GM23338 (cell line): ENCODE data around the gene SNW1. TPM values are rescaled to one million over a fixed set of nuclear protein-coding genes. Genes with fewer than 3 reads are reported as not detected.
A peak's percentile ranks its signal among the peaks of the same experiment; 100 is the strongest.

Source experiments
- ATAC-seq: fragments of 200-7000 bp; cut with Tn5 transposase; 3 replicates; pipeline ENCODE4 v1.9.1; 2020
- DNase-seq: peaks from one replicate; pipeline ENCODE4 v3.0.0-alpha.2; 2015; ENCODE audit warnings: low spot score
- H2AFZ ChIP-seq: fragments of 200-600 bp; sonication (generic); 2 replicates; pipeline ENCODE4 v1.8.0; 2016; ENCODE audit warnings: antibody characterized with exemption, mild to moderate bottlenecking, moderate library complexity
- H3F3A ChIP-seq: fragments of 200-600 bp; sonication (generic); replicated peaks from 2 replicates; pipeline ENCODE4 v1.8.0; 2017; ENCODE audit warnings: antibody characterized with exemption, mixed run types, low read depth
- H3K27ac ChIP-seq: fragments of 200-600 bp; sonication (generic); 2 replicates; pipeline ENCODE4 v1.6.1; 2016; ENCODE audit warnings: low read depth
- H3K27me3 ChIP-seq: fragments of 200-600 bp; sonication (generic); 2 replicates; pipeline ENCODE4 v1.8.0; 2016; ENCODE audit warnings: mild to moderate bottlenecking, mixed run types, moderate library complexity; ENCODE audit not compliant: insufficient read depth
- H3K36me3 ChIP-seq: fragments of 200-600 bp; sonication (generic); 2 replicates; pipeline ENCODE4 v1.8.0; 2016; ENCODE audit warnings: mild to moderate bottlenecking; ENCODE audit not compliant: insufficient read depth
- H3K4me1 ChIP-seq: fragments of 200-600 bp; sonication (generic); 2 replicates; pipeline ENCODE4 v1.8.0; 2016; ENCODE audit warnings: mild to moderate bottlenecking, moderate library complexity; ENCODE audit not compliant: insufficient read depth
- H3K4me2 ChIP-seq: fragments of 200-600 bp; sonication (generic); 2 replicates; pipeline ENCODE4 v1.7.1; 2017; ENCODE audit warnings: mixed run types
- H3K4me3 ChIP-seq: fragments of 200-600 bp; sonication (generic); 2 replicates; pipeline ENCODE4 v1.6.1; 2016; ENCODE audit warnings: mixed run types
- H3K79me2 ChIP-seq: fragments of 200-600 bp; sonication (generic); replicated peaks from 2 replicates; pipeline ENCODE4 v1.8.0; 2017; ENCODE audit warnings: mild to moderate bottlenecking; ENCODE audit not compliant: insufficient read depth
- H3K9me2 ChIP-seq: fragments of 200-600 bp; sonication (generic); 2 replicates; pipeline ENCODE4 v1.8.0; 2017; ENCODE audit not compliant: insufficient read depth
- H4K20me1 ChIP-seq: fragments of 200-600 bp; sonication (generic); replicated peaks from 2 replicates; pipeline ENCODE4 v1.8.0; 2017; ENCODE audit warnings: mild to moderate bottlenecking; ENCODE audit not compliant: insufficient read depth
- H3K27ac Mint-ChIP-seq: 2 replicates; pipeline ENCODE4 v1.8.0; 2020; ENCODE audit warnings: inconsistent platforms, mild to moderate bottlenecking, moderate library complexity, mixed read lengths
- H3K27me3 Mint-ChIP-seq: 3 replicates; pipeline ENCODE4 v1.8.0; 2022; ENCODE audit warnings: low read depth, mild to moderate bottlenecking, moderate library complexity, mixed read lengths, inconsistent platforms; ENCODE audit not compliant: insufficient read depth, poor library complexity
- H3K36me3 Mint-ChIP-seq: 3 replicates; pipeline ENCODE4 v1.8.0; 2021; ENCODE audit warnings: low read depth, mild to moderate bottlenecking, inconsistent platforms, moderate library complexity, mixed read lengths
- H3K4me1 Mint-ChIP-seq: 3 replicates; pipeline ENCODE4 v1.8.0; 2020; ENCODE audit warnings: mild to moderate bottlenecking, inconsistent platforms, mixed read lengths
- H3K4me3 Mint-ChIP-seq: 3 replicates; pipeline ENCODE4 v1.8.0; 2021; ENCODE audit warnings: moderate library complexity, mild to moderate bottlenecking, inconsistent platforms, mixed read lengths
- H3K9me3 Mint-ChIP-seq: 3 replicates; pipeline ENCODE4 v1.8.0; 2020; ENCODE audit warnings: moderate library complexity, mild to moderate bottlenecking, inconsistent platforms, mixed read lengths
- CREB1 ChIP-seq: fragments of 250-450 bp; sonication (Bioruptor Pico); IDR thresholded peaks from 2 replicates; pipeline ENCODE4 v1.5.0; 2020; ENCODE audit warnings: low read depth, mild to moderate bottlenecking, moderate library complexity
- EZH2 ChIP-seq: fragments of 200-600 bp; sonication (generic); IDR thresholded peaks from one replicate; pipeline ENCODE4 v1.8.0; 2017; ENCODE audit warnings: antibody characterized with exemption, mild to moderate bottlenecking, low read depth; ENCODE audit not compliant: unreplicated experiment
- EZH2phosphoT487 ChIP-seq: fragments of 200-600 bp; sonication (generic); IDR thresholded peaks from one replicate; pipeline ENCODE4 v1.8.1; 2018; ENCODE audit warnings: antibody characterized with exemption; ENCODE audit not compliant: unreplicated experiment
- JUNB ChIP-seq: IDR thresholded peaks from one replicate; pipeline ENCODE4 v1.6.1; 2016; ENCODE audit warnings: antibody characterized with exemption; ENCODE audit not compliant: unreplicated experiment
- NANOG ChIP-seq: IDR thresholded peaks from 2 replicates; pipeline ENCODE4 v1.6.1; 2016; ENCODE audit warnings: antibody characterized with exemption, borderline replicate concordance
- POLR2AphosphoS5 ChIP-seq: IDR thresholded peaks from 2 replicates; pipeline ENCODE4 v1.6.1; 2016; ENCODE audit warnings: antibody characterized with exemption, low read depth
- STAT1 ChIP-seq: IDR thresholded peaks from one replicate; pipeline ENCODE4 v1.6.1; 2016; ENCODE audit warnings: antibody characterized with exemption; ENCODE audit not compliant: unreplicated experiment
- ZNF114 ChIP-seq: fragments of 250-450 bp; sonication (Bioruptor Pico); IDR thresholded peaks from 2 replicates; pipeline ENCODE4 v1.5.0; 2020; ENCODE audit warnings: mild to moderate bottlenecking, moderate library complexity
- ZNF331 ChIP-seq: fragments of 250-450 bp; sonication (Bioruptor Pico); IDR thresholded peaks from 2 replicates; pipeline ENCODE4 v1.5.0; 2020; ENCODE audit warnings: low read depth, mild to moderate bottlenecking, moderate library complexity
- long read RNA-seq: library from polyadenylated mRNA; unstranded; transcript quantifications from one replicate; pipeline ENCODE4 v2.0.0, GENCODE V29; 2020; ENCODE audit not compliant: unreplicated experiment
- polyA plus RNA-seq: library from polyadenylated mRNA; unstranded; fragments of >200 nt; fragmentation: Nextera tagmentation; extraction: Ambion mirVana; gene quantifications from 2 replicates; pipeline ENCODE4 v1.2.1, GENCODE V29; 2016
- total RNA-seq: library from RNA; depleted of rRNA; stranded (reverse); fragments of >200 nt; shearing (Covaris generic); gene quantifications from 2 replicates; pipeline ENCODE4 v1.2.3, GENCODE V29; 2014; rRNA removed
- TF ChIP-seq, protein P1 (sequence below): IDR thresholded peaks from one replicate; pipeline ENCODE4 v1.6.1; 2018; ENCODE audit warnings: antibody characterized with exemption; ENCODE audit not compliant: unreplicated experiment
- TF ChIP-seq, protein P2 (sequence below): fragments of 250-450 bp; sonication (Bioruptor Pico); IDR thresholded peaks from 2 replicates; pipeline ENCODE4 v1.5.0; 2020; ENCODE audit warnings: mild to moderate bottlenecking, moderate library complexity
- TF ChIP-seq, protein P3 (sequence below): IDR thresholded peaks from 2 replicates; pipeline ENCODE4 v1.6.1; 2016; ENCODE audit warnings: antibody characterized with exemption
- TF ChIP-seq, protein P4 (sequence below), 2 experiments: fragments of 200-600 bp in 1 of 2; sonication (generic) in 1 of 2; conservative IDR thresholded peaks; 2 replicates each; pipeline versions ENCODE4 v1.5.1 to v1.6.1; 2016 to 2017; ENCODE audit warnings: antibody characterized with exemption in 2 of 2, low read depth in 2 of 2, mild to moderate bottlenecking in 2 of 2, moderate library complexity in 1 of 2

Gene SNW1
- total RNA-seq (58.9 and 60.5 TPM in 2 replicates), polyA plus RNA-seq (127 and 129 TPM in 2 replicates)
- long read RNA-seq, transcript SNW1-201 (14 exons, 2,163 nt) = major isoform, 16 of 57 reads
- long read RNA-seq, partial matches to known transcripts = 37 of 57 reads
- long read RNA-seq, other reads (novel, unspliced or antisense) = 3 of 57 reads

DNA sequence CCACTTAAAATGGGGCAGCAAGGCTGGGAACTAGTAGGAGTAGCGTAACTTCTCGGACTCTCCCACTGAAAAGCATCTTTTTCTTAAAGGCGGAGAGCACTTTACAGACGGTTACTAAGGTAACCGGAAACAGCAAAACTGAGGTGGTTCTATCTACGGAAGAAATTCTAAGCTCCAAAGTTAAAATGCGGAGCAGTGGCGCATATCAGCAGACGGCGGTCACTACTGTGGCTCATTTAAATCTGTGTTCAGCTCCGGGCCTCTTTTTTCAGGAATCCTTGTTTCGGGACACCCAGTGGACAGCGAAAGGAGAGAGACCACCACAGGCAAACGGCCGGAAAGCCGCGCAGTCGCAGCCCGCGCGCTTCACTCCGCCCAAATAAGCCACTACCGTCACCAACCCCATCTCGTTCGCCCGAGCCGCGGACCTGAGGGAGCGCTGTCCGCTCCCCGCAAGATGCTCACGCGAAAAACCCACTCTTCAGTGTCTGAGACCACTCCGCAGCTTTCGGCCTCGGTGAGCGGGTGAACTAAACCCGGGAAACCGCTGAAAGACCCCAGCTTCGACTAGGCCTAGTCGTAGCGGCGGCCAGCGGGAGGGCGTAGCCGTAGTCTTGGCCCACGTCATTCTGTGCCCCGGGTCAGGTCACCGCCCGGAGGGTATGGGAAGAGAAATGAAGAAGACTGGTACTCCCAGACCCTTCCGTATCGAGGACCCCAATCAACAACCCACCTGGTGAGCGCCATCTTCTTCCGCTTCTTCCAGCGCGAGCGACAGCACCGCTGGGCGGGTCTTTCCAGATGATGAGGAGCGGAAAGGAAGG, at the start of gene SNW1:
Gene SNW1, minus strand, starts transcription at position 776 of the 824 bp plus-strand sequence. Its CDS starts 29 bp downstream, at position 747.
- Histone ChIP-seq H3F3A (peaks cover 2% of the 10 kb centered on the region; the same call in 1 of the 2 replicates), H3K4me2 (peak within 1 kb of the TSS; percentile 83), H4K20me1 (peaks cover 31% of the 10 kb centered on the region), H3K4me1 (peaks cover 20% of the 10 kb centered on the region), H3K27me3 (no peaks in the 10 kb centered on the region), H3K79me2 (peaks cover 49% of the 10 kb centered on the region), H3K9me2 (no peaks in the 10 kb centered on the region), H3K4me3 (peak within 1 kb of the TSS; percentile 68), H3K27ac (peak within 1 kb of the TSS; percentile 89), H2AFZ (peak within 1 kb of the TSS; percentile 90), H3K36me3 (peaks cover under 1% of the 10 kb centered on the region; the same call in 1 of the 2 replicates)
- H3K4me1 Mint-ChIP-seq = peaks cover 25% of the 10 kb centered on the region
- peak; percentile 87 for ATAC-seq
- peak within 1 kb of the TSS; percentile 98 for H3K27ac Mint-ChIP-seq
- no peaks in the 10 kb centered on the region for H3K9me3 Mint-ChIP-seq
- TF ChIP-seq, protein P1, sequence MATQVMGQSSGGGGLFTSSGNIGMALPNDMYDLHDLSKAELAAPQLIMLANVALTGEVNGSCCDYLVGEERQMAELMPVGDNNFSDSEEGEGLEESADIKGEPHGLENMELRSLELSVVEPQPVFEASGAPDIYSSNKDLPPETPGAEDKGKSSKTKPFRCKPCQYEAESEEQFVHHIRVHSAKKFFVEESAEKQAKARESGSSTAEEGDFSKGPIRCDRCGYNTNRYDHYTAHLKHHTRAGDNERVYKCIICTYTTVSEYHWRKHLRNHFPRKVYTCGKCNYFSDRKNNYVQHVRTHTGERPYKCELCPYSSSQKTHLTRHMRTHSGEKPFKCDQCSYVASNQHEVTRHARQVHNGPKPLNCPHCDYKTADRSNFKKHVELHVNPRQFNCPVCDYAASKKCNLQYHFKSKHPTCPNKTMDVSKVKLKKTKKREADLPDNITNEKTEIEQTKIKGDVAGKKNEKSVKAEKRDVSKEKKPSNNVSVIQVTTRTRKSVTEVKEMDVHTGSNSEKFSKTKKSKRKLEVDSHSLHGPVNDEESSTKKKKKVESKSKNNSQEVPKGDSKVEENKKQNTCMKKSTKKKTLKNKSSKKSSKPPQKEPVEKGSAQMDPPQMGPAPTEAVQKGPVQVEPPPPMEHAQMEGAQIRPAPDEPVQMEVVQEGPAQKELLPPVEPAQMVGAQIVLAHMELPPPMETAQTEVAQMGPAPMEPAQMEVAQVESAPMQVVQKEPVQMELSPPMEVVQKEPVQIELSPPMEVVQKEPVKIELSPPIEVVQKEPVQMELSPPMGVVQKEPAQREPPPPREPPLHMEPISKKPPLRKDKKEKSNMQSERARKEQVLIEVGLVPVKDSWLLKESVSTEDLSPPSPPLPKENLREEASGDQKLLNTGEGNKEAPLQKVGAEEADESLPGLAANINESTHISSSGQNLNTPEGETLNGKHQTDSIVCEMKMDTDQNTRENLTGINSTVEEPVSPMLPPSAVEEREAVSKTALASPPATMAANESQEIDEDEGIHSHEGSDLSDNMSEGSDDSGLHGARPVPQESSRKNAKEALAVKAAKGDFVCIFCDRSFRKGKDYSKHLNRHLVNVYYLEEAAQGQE = no peak
- no peak for TF ChIP-seq EZH2
- no peak for TF ChIP-seq JUNB
- TF ChIP-seq, protein P2, sequence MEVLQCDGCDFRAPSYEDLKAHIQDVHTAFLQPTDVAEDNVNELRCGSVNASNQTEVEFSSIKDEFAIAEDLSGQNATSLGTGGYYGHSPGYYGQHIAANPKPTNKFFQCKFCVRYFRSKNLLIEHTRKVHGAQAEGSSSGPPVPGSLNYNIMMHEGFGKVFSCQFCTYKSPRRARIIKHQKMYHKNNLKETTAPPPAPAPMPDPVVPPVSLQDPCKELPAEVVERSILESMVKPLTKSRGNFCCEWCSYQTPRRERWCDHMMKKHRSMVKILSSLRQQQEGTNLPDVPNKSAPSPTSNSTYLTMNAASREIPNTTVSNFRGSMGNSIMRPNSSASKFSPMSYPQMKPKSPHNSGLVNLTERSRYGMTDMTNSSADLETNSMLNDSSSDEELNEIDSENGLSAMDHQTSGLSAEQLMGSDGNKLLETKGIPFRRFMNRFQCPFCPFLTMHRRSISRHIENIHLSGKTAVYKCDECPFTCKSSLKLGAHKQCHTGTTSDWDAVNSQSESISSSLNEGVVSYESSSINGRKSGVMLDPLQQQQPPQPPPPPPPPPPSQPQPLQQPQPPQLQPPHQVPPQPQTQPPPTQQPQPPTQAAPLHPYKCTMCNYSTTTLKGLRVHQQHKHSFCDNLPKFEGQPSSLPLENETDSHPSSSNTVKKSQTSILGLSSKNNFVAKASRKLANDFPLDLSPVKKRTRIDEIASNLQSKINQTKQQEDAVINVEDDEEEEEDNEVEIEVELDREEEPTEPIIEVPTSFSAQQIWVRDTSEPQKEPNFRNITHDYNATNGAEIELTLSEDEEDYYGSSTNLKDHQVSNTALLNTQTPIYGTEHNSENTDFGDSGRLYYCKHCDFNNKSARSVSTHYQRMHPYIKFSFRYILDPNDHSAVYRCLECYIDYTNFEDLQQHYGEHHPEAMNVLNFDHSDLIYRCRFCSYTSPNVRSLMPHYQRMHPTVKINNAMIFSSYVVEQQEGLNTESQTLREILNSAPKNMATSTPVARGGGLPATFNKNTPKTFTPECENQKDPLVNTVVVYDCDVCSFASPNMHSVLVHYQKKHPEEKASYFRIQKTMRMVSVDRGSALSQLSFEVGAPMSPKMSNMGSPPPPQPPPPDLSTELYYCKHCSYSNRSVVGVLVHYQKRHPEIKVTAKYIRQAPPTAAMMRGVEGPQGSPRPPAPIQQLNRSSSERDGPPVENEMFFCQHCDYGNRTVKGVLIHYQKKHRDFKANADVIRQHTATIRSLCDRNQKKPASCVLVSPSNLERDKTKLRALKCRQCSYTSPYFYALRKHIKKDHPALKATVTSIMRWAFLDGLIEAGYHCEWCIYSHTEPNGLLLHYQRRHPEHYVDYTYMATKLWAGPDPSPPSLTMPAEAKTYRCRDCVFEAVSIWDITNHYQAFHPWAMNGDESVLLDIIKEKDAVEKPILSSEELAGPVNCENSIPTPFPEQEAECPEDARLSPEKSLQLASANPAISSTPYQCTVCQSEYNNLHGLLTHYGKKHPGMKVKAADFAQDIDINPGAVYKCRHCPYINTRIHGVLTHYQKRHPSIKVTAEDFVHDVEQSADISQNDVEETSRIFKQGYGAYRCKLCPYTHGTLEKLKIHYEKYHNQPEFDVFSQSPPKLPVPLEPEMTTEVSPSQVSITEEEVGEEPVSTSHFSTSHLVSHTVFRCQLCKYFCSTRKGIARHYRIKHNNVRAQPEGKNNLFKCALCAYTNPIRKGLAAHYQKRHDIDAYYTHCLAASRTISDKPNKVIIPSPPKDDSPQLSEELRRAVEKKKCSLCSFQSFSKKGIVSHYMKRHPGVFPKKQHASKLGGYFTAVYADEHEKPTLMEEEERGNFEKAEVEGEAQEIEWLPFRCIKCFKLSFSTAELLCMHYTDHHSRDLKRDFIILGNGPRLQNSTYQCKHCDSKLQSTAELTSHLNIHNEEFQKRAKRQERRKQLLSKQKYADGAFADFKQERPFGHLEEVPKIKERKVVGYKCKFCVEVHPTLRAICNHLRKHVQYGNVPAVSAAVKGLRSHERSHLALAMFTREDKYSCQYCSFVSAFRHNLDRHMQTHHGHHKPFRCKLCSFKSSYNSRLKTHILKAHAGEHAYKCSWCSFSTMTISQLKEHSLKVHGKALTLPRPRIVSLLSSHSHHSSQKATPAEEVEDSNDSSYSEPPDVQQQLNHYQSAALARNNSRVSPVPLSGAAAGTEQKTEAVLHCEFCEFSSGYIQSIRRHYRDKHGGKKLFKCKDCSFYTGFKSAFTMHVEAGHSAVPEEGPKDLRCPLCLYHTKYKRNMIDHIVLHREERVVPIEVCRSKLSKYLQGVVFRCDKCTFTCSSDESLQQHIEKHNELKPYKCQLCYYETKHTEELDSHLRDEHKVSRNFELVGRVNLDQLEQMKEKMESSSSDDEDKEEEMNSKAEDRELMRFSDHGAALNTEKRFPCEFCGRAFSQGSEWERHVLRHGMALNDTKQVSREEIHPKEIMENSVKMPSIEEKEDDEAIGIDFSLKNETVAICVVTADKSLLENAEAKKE (CRISPR knock-in tag) = no peak
- TF ChIP-seq, protein P3, sequence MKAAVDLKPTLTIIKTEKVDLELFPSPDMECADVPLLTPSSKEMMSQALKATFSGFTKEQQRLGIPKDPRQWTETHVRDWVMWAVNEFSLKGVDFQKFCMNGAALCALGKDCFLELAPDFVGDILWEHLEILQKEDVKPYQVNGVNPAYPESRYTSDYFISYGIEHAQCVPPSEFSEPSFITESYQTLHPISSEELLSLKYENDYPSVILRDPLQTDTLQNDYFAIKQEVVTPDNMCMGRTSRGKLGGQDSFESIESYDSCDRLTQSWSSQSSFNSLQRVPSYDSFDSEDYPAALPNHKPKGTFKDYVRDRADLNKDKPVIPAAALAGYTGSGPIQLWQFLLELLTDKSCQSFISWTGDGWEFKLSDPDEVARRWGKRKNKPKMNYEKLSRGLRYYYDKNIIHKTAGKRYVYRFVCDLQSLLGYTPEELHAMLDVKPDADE = peak; percentile 80; the same call in 1 of the 2 replicates
- TF ChIP-seq ZNF331 (CRISPR knock-in tag) = no peak
- peak; percentile 87 for TF ChIP-seq POLR2AphosphoS5
- TF ChIP-seq, protein P4, sequence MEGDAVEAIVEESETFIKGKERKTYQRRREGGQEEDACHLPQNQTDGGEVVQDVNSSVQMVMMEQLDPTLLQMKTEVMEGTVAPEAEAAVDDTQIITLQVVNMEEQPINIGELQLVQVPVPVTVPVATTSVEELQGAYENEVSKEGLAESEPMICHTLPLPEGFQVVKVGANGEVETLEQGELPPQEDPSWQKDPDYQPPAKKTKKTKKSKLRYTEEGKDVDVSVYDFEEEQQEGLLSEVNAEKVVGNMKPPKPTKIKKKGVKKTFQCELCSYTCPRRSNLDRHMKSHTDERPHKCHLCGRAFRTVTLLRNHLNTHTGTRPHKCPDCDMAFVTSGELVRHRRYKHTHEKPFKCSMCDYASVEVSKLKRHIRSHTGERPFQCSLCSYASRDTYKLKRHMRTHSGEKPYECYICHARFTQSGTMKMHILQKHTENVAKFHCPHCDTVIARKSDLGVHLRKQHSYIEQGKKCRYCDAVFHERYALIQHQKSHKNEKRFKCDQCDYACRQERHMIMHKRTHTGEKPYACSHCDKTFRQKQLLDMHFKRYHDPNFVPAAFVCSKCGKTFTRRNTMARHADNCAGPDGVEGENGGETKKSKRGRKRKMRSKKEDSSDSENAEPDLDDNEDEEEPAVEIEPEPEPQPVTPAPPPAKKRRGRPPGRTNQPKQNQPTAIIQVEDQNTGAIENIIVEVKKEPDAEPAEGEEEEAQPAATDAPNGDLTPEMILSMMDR (conservative IDR thresholded peaks at IDR 0.05; ENCODE audit: low read depth in 2 of 2) = no peak
- TF ChIP-seq EZH2phosphoT487 = no peak
- TF ChIP-seq STAT1 = no peak
- no peak for TF ChIP-seq NANOG
- no peak for TF ChIP-seq ZNF114
- peak; percentile 69 for TF ChIP-seq CREB1 (CRISPR knock-in tag)
- H3K27me3 Mint-ChIP-seq = peaks cover 7% of the 10 kb centered on the region
- peaks cover 8% of the 10 kb centered on the region for H3K36me3 Mint-ChIP-seq
- H3K4me3 Mint-ChIP-seq = peak within 1 kb of the TSS; percentile 99
- DNase-seq = peak; percentile 98
